ENCODE results near the gene PDE4D.

Gene PDE4D

GRCh38 chr5:59188419-59189225 is 704.9 kb downstream of the PDE4D start:
- peak; percentile 45 for DNase-seq

GRCh38 chr5:59187857-59188256 is 705.7 kb downstream of the PDE4D start:
- DNase-seq = no peak

GRCh38 chr5:59186623-59187022 is 706.9 kb downstream of the PDE4D start:
- no peak for DNase-seq

- no peak for DNase-seq
Measured at GRCh38 chr5:59185757-59186385, 707.7 kb downstream of the PDE4D start.

GRCh38 chr5:59184769-59185168 is 708.8 kb downstream of the PDE4D start:
- no peak for DNase-seq

- DNase-seq = no peak
Measured at GRCh38 chr5:59182760-59183159, 710.8 kb downstream of the PDE4D start.

GRCh38 chr5:59180515-59180914 is 713.0 kb downstream of the PDE4D start:
- DNase-seq = no peak

- DNase-seq = no peak
Measured at GRCh38 chr5:59179704-59180103, 713.8 kb downstream of the PDE4D start.

- no peak for DNase-seq
Measured at GRCh38 chr5:59178482-59178881, 715.0 kb downstream of the PDE4D start.

- no peak for DNase-seq
Measured at GRCh38 chr5:59178071-59178470, 715.5 kb downstream of the PDE4D start.

GRCh38 chr5:59177644-59178043 is 715.9 kb downstream of the PDE4D start:
- DNase-seq = no peak

- no peak for DNase-seq
Measured at GRCh38 chr5:59174248-59174844, 719.2 kb downstream of the PDE4D start.

- no peak for DNase-seq
Measured at GRCh38 chr5:59173578-59173977, 719.9 kb downstream of the PDE4D start.

- no peak for DNase-seq
Measured at GRCh38 chr5:59171131-59171530, 722.4 kb downstream of the PDE4D start.

- DNase-seq = no peak
Measured at GRCh38 chr5:59169768-59170150, 723.8 kb downstream of the PDE4D start.

GRCh38 chr5:59169081-59169767 is 724.3 kb downstream of the PDE4D start:
- DNase-seq = no peak

GRCh38 chr5:59168067-59168466 is 725.5 kb downstream of the PDE4D start:
- no peak for DNase-seq

- no peak for DNase-seq
Measured at GRCh38 chr5:59164041-59164830, 729.3 kb downstream of the PDE4D start.

- DNase-seq = no peak
Measured at GRCh38 chr5:59161221-59162105, 732.1 kb downstream of the PDE4D start.

GRCh38 chr5:59158637-59159391 is 734.7 kb downstream of the PDE4D start:
- no peak for DNase-seq

GRCh38 chr5:59158165-59158564 is 735.4 kb downstream of the PDE4D start:
- DNase-seq = no peak
